WERI-Rb-1 (cell line): Measurements from ENCODE around the gene GABBR2.

ENCODE experiments used
- DNase-seq: peaks from one replicate; pipeline ENCODE4 v3.0.0-alpha.2; 2020
- H3K27ac ChIP-seq: fragments of 250-450 bp; sonication (Bioruptor Pico); 2 replicates; pipeline ENCODE4 v1.5.1; 2020; ENCODE audit warnings: mild to moderate bottlenecking, moderate library complexity
- H3K27me3 ChIP-seq: fragments of 250-450 bp; sonication (Bioruptor Pico); 2 replicates; pipeline ENCODE4 v1.5.1; 2021; ENCODE audit warnings: mild to moderate bottlenecking, low read depth, moderate library complexity; ENCODE audit not compliant: insufficient read depth, severe bottlenecking
- H3K36me3 ChIP-seq: fragments of 250-450 bp; sonication (Bioruptor Pico); 2 replicates; pipeline ENCODE4 v1.5.1; 2020; ENCODE audit warnings: mild to moderate bottlenecking, moderate library complexity
- H3K4me3 ChIP-seq: 2 replicates; pipeline ENCODE4 v1.5.1; 2011; ENCODE audit warnings: low read depth, mild to moderate bottlenecking, control low read depth, low read length
- H3K9me3 ChIP-seq: fragments of 250-450 bp; sonication (Bioruptor Pico); 2 replicates; pipeline ENCODE4 v1.5.1; 2021; ENCODE audit warnings: mild to moderate bottlenecking, moderate library complexity; ENCODE audit not compliant: severe bottlenecking
- CTCF ChIP-seq: IDR thresholded peaks from 2 replicates; pipeline ENCODE4 v1.5.1; 2011; ENCODE audit warnings: low read depth, mild to moderate bottlenecking, control low read depth, inconsistent platforms, low read length

Gene GABBR2

GRCh38 chr9:98302938-98303632, 405.6 kb downstream of the GABBR2 start:
- TF ChIP-seq CTCF = no peak
- Histone ChIP-seq H3K27me3 (no peaks in the 10 kb centered on the region), H3K4me3 (no peak overlapping the region), H3K9me3 (no peaks in the 10 kb centered on the region), H3K27ac (no peak overlapping the region; the same call in 1 of the 2 replicates), H3K36me3 (peaks cover 85% of the 10 kb centered on the region)
- DNase-seq = no peak

DNA sequence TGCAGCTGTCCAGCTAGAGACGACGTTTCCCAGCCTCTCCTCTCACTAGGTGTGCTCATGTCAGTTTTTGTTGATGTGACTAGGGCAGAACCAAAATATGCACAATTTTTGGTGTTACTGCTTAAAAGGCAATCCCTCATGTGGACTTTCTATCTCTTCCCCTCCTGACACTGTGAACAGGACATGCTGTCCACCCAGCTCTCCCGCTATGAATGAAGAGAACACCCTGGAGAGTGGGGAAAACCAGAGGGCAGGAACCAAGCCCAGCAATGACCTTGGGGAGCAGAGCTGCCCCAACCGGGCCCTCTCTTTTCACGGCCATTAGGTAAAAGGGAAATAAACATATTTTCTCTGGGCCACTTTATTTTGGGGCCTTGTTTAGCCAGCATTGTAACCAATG, 406.6 kb downstream of the GABBR2 start:
- no peak overlapping the region for H3K27ac ChIP-seq
- H3K4me3 ChIP-seq = no peak overlapping the region
- no peak for TF ChIP-seq CTCF
- H3K9me3 ChIP-seq = no peaks in the 10 kb centered on the region
- no peak for DNase-seq
- no peaks in the 10 kb centered on the region for H3K27me3 ChIP-seq
- H3K36me3 ChIP-seq = peaks cover 83% of the 10 kb centered on the region

DNA sequence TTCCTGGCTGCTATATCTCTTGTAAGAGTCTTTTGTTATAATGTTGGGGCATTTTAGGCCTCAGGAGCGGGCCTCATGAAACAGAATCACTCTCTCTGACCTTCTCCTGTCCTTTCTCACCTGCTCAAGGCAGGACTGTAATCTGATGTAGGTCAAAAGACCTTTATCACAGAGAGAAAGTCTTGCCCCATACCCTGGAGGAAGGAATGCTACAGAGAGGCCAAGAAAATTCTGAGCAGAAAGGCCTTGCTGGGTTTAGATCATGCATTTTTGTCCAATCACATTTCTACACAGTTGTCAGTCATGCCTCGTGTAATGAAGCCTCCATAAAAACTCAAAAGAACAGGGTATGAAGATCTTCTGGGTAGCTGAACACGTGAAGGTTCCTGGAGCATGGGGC, 408.1 kb downstream of the GABBR2 start:
- Histone ChIP-seq H3K36me3 (peaks cover 80% of the 10 kb centered on the region), H3K27ac (no peak overlapping the region), H3K9me3 (no peaks in the 10 kb centered on the region), H3K27me3 (no peaks in the 10 kb centered on the region), H3K4me3 (no peak overlapping the region)
- no peak for DNase-seq
- TF ChIP-seq CTCF = no peak

GRCh38 chr9:98298476-98298875, 410.3 kb downstream of the GABBR2 start:
- Histone ChIP-seq H3K27ac (no peak overlapping the region), H3K9me3 (no peaks in the 10 kb centered on the region), H3K36me3 (peaks cover 65% of the 10 kb centered on the region), H3K4me3 (no peak overlapping the region), H3K27me3 (no peaks in the 10 kb centered on the region)
- DNase-seq = no peak
- no peak for TF ChIP-seq CTCF

- Histone ChIP-seq H3K27me3 (no peaks in the 10 kb centered on the region), H3K9me3 (no peaks in the 10 kb centered on the region), H3K27ac (no peak overlapping the region), H3K4me3 (no peak overlapping the region), H3K36me3 (peaks cover 57% of the 10 kb centered on the region)
- TF ChIP-seq CTCF = no peak
- DNase-seq = no peak
Observed at GRCh38 chr9:98295824-98296223, 412.9 kb downstream of the GABBR2 start.

GRCh38 chr9:98291820-98292219, 416.9 kb downstream of the GABBR2 start:
- no peak overlapping the region for H3K27ac ChIP-seq
- peaks cover 45% of the 10 kb centered on the region for H3K36me3 ChIP-seq
- no peaks in the 10 kb centered on the region for H3K9me3 ChIP-seq
- no peak overlapping the region for H3K4me3 ChIP-seq
- no peak for DNase-seq
- no peak for TF ChIP-seq CTCF
- no peaks in the 10 kb centered on the region for H3K27me3 ChIP-seq
